Stomach smooth muscle (tissue), 2 donors: ENCODE results near the gene ITGB3BP.

ENCODE experiments used
- H3K27ac ChIP-seq: one replicate; pipeline ENCODE4 v1.7.0; 2013; ENCODE audit warnings: mild to moderate bottlenecking, low read length, inconsistent platforms
- H3K27me3 ChIP-seq, 2 donors: one replicate each; pipeline ENCODE4 v1.7.0; 2013; ENCODE audit warnings: low read length in 2 of 2; ENCODE audit not compliant: insufficient read depth in 2 of 2, control insufficient read depth in 1 of 2
- H3K36me3 ChIP-seq, 2 donors: one replicate each; pipeline ENCODE4 v1.7.0; 2013; ENCODE audit warnings: low read length in 2 of 2; ENCODE audit not compliant: control insufficient read depth in 2 of 2, insufficient read depth in 2 of 2
- H3K4me1 ChIP-seq: one replicate; pipeline ENCODE4 v1.7.0; 2013; ENCODE audit warnings: low read length; ENCODE audit not compliant: control insufficient read depth, insufficient read depth
- H3K4me3 ChIP-seq, 2 donors: one replicate each; pipeline ENCODE4 v1.7.0; 2013; ENCODE audit warnings: low read length in 2 of 2
- H3K9ac ChIP-seq, 2 donors: one replicate each; pipeline ENCODE4 v1.7.0; 2013; ENCODE audit warnings: low read length in 2 of 2, mild to moderate bottlenecking in 1 of 2
- H3K9me3 ChIP-seq, 2 donors: one replicate each; pipeline ENCODE4 v1.7.0; 2013; ENCODE audit warnings: low read length in 2 of 2; ENCODE audit not compliant: control insufficient read depth in 2 of 2
- donor health status: healthy.
- donor health status: Pancreatic carcinoma.

Gene ITGB3BP

GRCh38 chr1:63466181-63466580, 56.8 kb downstream of the ITGB3BP start:
- no peak overlapping the region for H3K27ac ChIP-seq
- no peaks in the 10 kb centered on the region for H3K4me1 ChIP-seq
- H3K9ac ChIP-seq: no peak overlapping the region
- no peaks in the 10 kb centered on the region for H3K36me3 ChIP-seq
- no peak overlapping the region for H3K4me3 ChIP-seq
- peaks cover 0 to 3% of the 10 kb centered on the region in 2 donors for H3K9me3 ChIP-seq
- no peaks in the 10 kb centered on the region for H3K27me3 ChIP-seq

DNA sequence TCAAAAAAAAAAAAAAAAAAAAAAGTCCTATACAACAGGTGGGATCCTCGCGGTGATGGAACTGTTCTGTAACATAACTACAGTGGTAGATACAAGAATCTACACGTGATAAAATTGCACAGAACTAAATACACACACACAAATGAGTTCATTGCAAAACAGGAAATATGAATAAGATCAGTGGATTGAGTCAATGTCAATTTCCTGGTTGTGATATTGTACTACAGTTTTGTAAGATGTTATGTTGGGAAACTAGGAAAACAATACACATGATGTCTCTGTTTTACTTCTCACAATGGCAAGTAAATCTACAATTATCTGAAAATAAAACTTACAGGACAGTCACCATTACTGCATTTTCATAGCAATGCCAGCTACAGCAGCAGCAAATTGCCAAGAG, 59.8 kb downstream of the ITGB3BP start:
- Histone ChIP-seq H3K36me3 (no peaks in the 10 kb centered on the region), H3K9me3 (peaks cover 0 to 3% of the 10 kb centered on the region in 2 donors), H3K27ac (no peak overlapping the region), H3K4me1 (no peaks in the 10 kb centered on the region), H3K4me3 (no peak overlapping the region), H3K9ac (no peak overlapping the region), H3K27me3 (no peaks in the 10 kb centered on the region)

- Histone ChIP-seq H3K27ac (no peak overlapping the region), H3K36me3 (no peaks in the 10 kb centered on the region), H3K9me3 (peaks cover 0 to 3% of the 10 kb centered on the region in 2 donors), H3K9ac (no peak overlapping the region), H3K27me3 (no peaks in the 10 kb centered on the region), H3K4me3 (no peak overlapping the region), H3K4me1 (no peaks in the 10 kb centered on the region)
Observed at GRCh38 chr1:63461661-63462230, 61.3 kb downstream of the ITGB3BP start.

GRCh38 chr1:63458750-63459149, 64.3 kb downstream of the ITGB3BP start:
- H3K27ac ChIP-seq: no peak overlapping the region
- H3K27me3 ChIP-seq: no peaks in the 10 kb centered on the region

GRCh38 chr1:63454269-63454668, 68.8 kb downstream of the ITGB3BP start:
- Histone ChIP-seq H3K9ac (no peak overlapping the region), H3K9me3 (no peaks in the 10 kb centered on the region), H3K36me3 (no peaks in the 10 kb centered on the region), H3K4me1 (no peaks in the 10 kb centered on the region), H3K27ac (no peak overlapping the region), H3K4me3 (no peak overlapping the region), H3K27me3 (no peaks in the 10 kb centered on the region)

More at GRCh38 chr1:63458750-63459149, 64.3 kb downstream of the ITGB3BP start:
- Histone ChIP-seq H3K36me3 (no peaks in the 10 kb centered on the region), H3K4me1 (no peaks in the 10 kb centered on the region), H3K9me3 (peaks cover 0 to 3% of the 10 kb centered on the region in 2 donors), H3K9ac (no peak overlapping the region), H3K4me3 (no peak overlapping the region)

GRCh38 chr1:63453232-63453631, 69.8 kb downstream of the ITGB3BP start:
- Histone ChIP-seq H3K4me3 (no peak overlapping the region), H3K9me3 (no peaks in the 10 kb centered on the region), H3K27ac (no peak overlapping the region), H3K4me1 (no peaks in the 10 kb centered on the region), H3K9ac (no peak overlapping the region), H3K36me3 (no peaks in the 10 kb centered on the region), H3K27me3 (no peaks in the 10 kb centered on the region)

GRCh38 chr1:63450416-63450815, 72.6 kb downstream of the ITGB3BP start:
- no peaks in the 10 kb centered on the region for H3K9me3 ChIP-seq
- H3K4me1 ChIP-seq: no peaks in the 10 kb centered on the region
- no peaks in the 10 kb centered on the region for H3K27me3 ChIP-seq
- H3K36me3 ChIP-seq: no peaks in the 10 kb centered on the region
- no peak overlapping the region for H3K9ac ChIP-seq
- H3K4me3 ChIP-seq: no peak overlapping the region
- H3K27ac ChIP-seq: no peak overlapping the region

DNA sequence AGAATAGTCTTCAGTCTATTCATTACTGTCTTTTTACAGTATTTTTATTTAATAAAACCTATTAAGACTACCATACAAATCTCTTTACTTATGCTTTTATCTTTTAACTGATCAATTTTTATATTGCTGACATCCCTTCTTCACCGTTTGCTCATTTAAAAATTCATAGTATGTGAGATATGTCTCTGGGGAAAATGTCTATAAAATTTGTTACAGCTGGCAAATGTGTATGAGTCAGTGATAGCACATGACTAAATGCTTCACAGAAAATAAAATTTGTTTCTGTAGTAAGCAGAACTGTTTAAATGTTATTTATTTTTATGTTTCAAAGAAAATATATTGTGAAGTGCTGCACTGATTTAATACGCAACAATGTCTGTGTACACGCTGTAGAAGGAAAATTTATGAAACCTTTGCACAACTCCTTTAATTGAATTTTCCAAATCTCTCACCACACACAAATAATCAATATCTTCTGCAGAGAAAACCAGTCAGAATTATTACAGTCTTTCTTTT, 74.2 kb downstream of the ITGB3BP start:
- H3K4me1 ChIP-seq: no peaks in the 10 kb centered on the region
- H3K9me3 ChIP-seq: no peaks in the 10 kb centered on the region
- no peak overlapping the region for H3K27ac ChIP-seq
- no peak overlapping the region for H3K4me3 ChIP-seq
- no peaks in the 10 kb centered on the region for H3K36me3 ChIP-seq
- no peak overlapping the region for H3K9ac ChIP-seq
- H3K27me3 ChIP-seq: no peaks in the 10 kb centered on the region

DNA sequence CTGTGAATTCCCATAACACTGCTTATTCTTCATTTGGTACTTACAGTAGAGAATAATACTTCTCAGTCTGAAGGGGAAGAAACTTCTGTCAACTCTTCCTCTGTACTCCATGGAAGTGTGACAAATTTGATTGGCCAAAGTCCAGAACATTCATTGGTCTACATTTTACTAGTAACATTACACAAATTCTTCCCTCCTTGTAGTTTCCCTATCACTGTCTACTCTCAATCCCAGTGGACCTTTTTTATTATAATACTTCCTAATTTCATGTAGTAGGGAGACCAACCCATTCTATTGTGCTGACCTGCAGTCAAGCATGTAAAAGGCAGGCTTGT, 80.9 kb downstream of the ITGB3BP start:
- Histone ChIP-seq H3K4me3 (no peak overlapping the region), H3K36me3 (no peaks in the 10 kb centered on the region), H3K4me1 (no peaks in the 10 kb centered on the region), H3K27ac (no peak overlapping the region), H3K27me3 (no peaks in the 10 kb centered on the region), H3K9me3 (no peaks in the 10 kb centered on the region), H3K9ac (no peak overlapping the region)

DNA sequence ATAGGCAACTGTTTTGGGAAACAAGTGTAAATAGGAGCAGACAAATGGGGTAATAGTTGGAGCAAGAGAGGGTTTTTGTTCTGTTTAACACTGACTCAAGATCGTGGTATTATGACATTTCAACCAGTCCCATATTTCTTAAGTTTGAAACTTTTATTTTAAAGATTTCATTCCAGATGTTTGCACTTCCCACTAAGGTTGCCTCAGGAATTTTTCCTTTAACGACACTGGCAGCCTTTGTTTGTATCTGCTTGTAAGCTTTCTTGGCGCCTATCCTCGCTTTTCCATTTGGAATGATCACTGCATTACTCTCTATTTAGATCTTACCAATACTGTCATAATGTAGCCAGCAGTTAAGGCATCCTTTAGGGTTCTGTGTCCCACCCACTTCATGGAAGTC, 87.9 kb downstream of the ITGB3BP start:
- peaks cover 0 to under 1% of the 10 kb centered on the region in 2 donors for H3K9me3 ChIP-seq
- no peak overlapping the region for H3K9ac ChIP-seq
- no peak overlapping the region for H3K4me3 ChIP-seq
- H3K27me3 ChIP-seq: no peaks in the 10 kb centered on the region
- no peaks in the 10 kb centered on the region for H3K36me3 ChIP-seq
- no peaks in the 10 kb centered on the region for H3K4me1 ChIP-seq
- H3K27ac ChIP-seq: no peak overlapping the region

DNA sequence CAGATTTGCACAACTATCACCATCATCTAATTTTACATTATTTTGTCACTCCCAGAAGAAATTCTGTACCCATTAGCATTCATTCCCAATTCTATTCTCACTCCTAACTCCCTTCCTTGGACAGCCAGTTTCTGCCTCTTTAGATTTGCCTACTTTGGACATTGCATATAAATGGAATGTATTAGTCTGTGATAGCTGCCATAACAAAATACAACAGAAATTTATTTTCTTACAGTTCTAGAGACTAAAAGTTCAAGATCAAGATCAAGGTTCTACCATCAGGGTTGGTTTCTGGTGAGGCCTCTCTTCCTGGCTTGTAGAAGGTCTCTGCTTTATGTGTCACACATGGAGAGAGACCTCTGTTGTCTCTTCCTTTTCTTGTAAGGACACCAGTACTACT, 93.7 kb downstream of the ITGB3BP start:
- Histone ChIP-seq H3K36me3 (peaks cover 0 to 5% of the 10 kb centered on the region in 2 donors), H3K4me1 (no peaks in the 10 kb centered on the region), H3K9ac (no peak overlapping the region), H3K27me3 (no peaks in the 10 kb centered on the region), H3K9me3 (peaks cover 0 to 4% of the 10 kb centered on the region in 2 donors), H3K4me3 (no peak overlapping the region), H3K27ac (no peak overlapping the region)
